AG10803 (cell line): ENCODE measurements around the gene SLAMF1.
"Not testable (repeated sequence)": the region's sequence is repeated elsewhere in the genome, so short reads cannot be mapped to it uniquely, and the experiment has no call there.

ENCODE experiments used
- DNase-seq: peaks from one replicate; pipeline ENCODE4 v3.0.0; 2010; ENCODE audit warnings: low read depth
- H3K4me3 ChIP-seq: 2 replicates; pipeline ENCODE4 v1.5.1; 2011; ENCODE audit warnings: mild to moderate bottlenecking, low read length, control low read depth
- CTCF ChIP-seq: conservative IDR thresholded peaks from 2 replicates; pipeline ENCODE4 v1.5.1; 2011; ENCODE audit warnings: mild to moderate bottlenecking, low read length, control low read depth, inconsistent platforms

Gene SLAMF1

GRCh38 chr1:160631983-160632625 is 14.7 kb downstream of the SLAMF1 start:
- TF ChIP-seq CTCF, result no peak
- no peak for DNase-seq

GRCh38 chr1:160630523-160631451 is 16.1 kb downstream of the SLAMF1 start:
- no peak overlapping the region for H3K4me3 ChIP-seq
- no peak for TF ChIP-seq CTCF
- no peak for DNase-seq

More at GRCh38 chr1:160631983-160632625, 14.7 kb downstream of the SLAMF1 start:
- H3K4me3 ChIP-seq, result no peak overlapping the region

GRCh38 chr1:160629286-160630210 is 17.3 kb downstream of the SLAMF1 start:
- no peak for DNase-seq
- H3K4me3 ChIP-seq, result no peak overlapping the region

GRCh38 chr1:160628799-160629263 is 18.0 kb downstream of the SLAMF1 start:
- no peak for TF ChIP-seq CTCF
- no peak overlapping the region for H3K4me3 ChIP-seq
- no peak for DNase-seq

More at GRCh38 chr1:160629286-160630210, 17.3 kb downstream of the SLAMF1 start:
- TF ChIP-seq CTCF, result no peak

- DNase-seq, H3K4me3 ChIP-seq: not testable (repeated sequence)
Observed at GRCh38 chr1:160627677-160628289, 19.1 kb downstream of the SLAMF1 start.

GRCh38 chr1:160626509-160627342 is 20.1 kb downstream of the SLAMF1 start:
- no peak for DNase-seq
- no peak for TF ChIP-seq CTCF
- H3K4me3 ChIP-seq, result no peak overlapping the region
